Prostate gland (tissue), 2 donors: Measurements from ENCODE around the gene PLA2G5. TPM values are rescaled to one million over a fixed set of nuclear protein-coding genes. Genes with fewer than 3 reads are reported as not detected.

Experiments
- DNase-seq: peaks from one replicate; pipeline ENCODE4 v3.0.0-alpha.2; 2019; ENCODE audit warnings: low spot score
- H3K27ac ChIP-seq, 2 donors: fragments of 200-600 bp; sonication (generic); 2 replicates each; pipeline ENCODE4 v1.5.1; 2017 to 2019
- H3K27me3 ChIP-seq: fragments of 200-600 bp; sonication (generic); replicated peaks from 2 replicates; pipeline ENCODE4 v1.5.1; 2019; ENCODE audit not compliant: insufficient read depth
- H3K36me3 ChIP-seq, 2 donors: fragments of 200-600 bp; sonication (generic); 1 replicate in 1 of 2; 2 replicates in 1 of 2; pipeline versions ENCODE4 v1.5.1 to v1.8.1; 2017 to 2019
- H3K4me1 ChIP-seq: fragments of 200-600 bp; sonication (generic); replicated peaks from 2 replicates; pipeline ENCODE4 v1.5.1; 2019
- H3K4me3 ChIP-seq, 2 donors: fragments of 200-600 bp; sonication (generic); 2 replicates each; pipeline ENCODE4 v1.5.1; 2017 to 2019
- H3K9me3 ChIP-seq: fragments of 200-600 bp; sonication (generic); 2 replicates; pipeline ENCODE4 v1.5.1; 2017
- POLR2A ChIP-seq: fragments of 450-650 bp; IDR thresholded peaks from one replicate; pipeline ENCODE4 v1.6.1; 2016; ENCODE audit warnings: antibody characterized with exemption, mild to moderate bottlenecking
- POLR2AphosphoS5 ChIP-seq: sonication (generic); formaldehyde crosslinking; IDR thresholded peaks from one replicate; pipeline ENCODE4 v1.6.1; 2017; ENCODE audit warnings: antibody characterized with exemption
- WGBS: methylation state at CpG from one replicate; pipeline ENCODE4 v1.1.5; 2018; 5-methylcytosine and 5-hydroxymethylcytosine counted together
- intact Hi-C: fragments of 100-400 bp; cut with DNase I; formaldehyde crosslinking; loops from one replicate; pipeline ENCODE4 v1.14.2; 2022
- total RNA-seq, 2 donors: library from RNA; depleted of rRNA; stranded (reverse); fragments of >200 nt; gene quantifications; one replicate each; pipeline ENCODE4 v1.1.0, GENCODE V29; 2016
- TF ChIP-seq, protein P1 (sequence below), 4 experiments: fragments of 200-600 bp in 2 of 4; fragments of 450-650 bp in 2 of 4; sonication (generic) in 2 of 4; IDR thresholded peaks; 1 replicate in 3 of 4; 2 replicates in 1 of 4; pipeline ENCODE4 v1.5.1; 2016 to 2019; ENCODE audit warnings: antibody characterized with exemption in 4 of 4, mild to moderate bottlenecking in 2 of 4, moderate library complexity in 2 of 4

PLA2G5 gene
- total RNA-seq, 2 donors from 2014 or later: 8.7 to 23.2 TPM

- intact Hi-C loops: no loop called here
- TF ChIP-seq, protein P1, sequence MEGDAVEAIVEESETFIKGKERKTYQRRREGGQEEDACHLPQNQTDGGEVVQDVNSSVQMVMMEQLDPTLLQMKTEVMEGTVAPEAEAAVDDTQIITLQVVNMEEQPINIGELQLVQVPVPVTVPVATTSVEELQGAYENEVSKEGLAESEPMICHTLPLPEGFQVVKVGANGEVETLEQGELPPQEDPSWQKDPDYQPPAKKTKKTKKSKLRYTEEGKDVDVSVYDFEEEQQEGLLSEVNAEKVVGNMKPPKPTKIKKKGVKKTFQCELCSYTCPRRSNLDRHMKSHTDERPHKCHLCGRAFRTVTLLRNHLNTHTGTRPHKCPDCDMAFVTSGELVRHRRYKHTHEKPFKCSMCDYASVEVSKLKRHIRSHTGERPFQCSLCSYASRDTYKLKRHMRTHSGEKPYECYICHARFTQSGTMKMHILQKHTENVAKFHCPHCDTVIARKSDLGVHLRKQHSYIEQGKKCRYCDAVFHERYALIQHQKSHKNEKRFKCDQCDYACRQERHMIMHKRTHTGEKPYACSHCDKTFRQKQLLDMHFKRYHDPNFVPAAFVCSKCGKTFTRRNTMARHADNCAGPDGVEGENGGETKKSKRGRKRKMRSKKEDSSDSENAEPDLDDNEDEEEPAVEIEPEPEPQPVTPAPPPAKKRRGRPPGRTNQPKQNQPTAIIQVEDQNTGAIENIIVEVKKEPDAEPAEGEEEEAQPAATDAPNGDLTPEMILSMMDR (IDR thresholded peaks at IDR 0.05): no peak
- TF ChIP-seq POLR2A (no peak), POLR2AphosphoS5 (no peak)
- 49% methylated on average over 8 of the region's 8 CpGs for WGBS
- no peaks in the 10 kb centered on the region for H3K9me3 ChIP-seq
- no peak for DNase-seq
- H3K27me3 ChIP-seq: no peaks in the 10 kb centered on the region
- H3K4me3 ChIP-seq: no peak overlapping the region
- H3K4me1 ChIP-seq: no peaks in the 10 kb centered on the region
- no peak overlapping the region for H3K27ac ChIP-seq
- H3K36me3 ChIP-seq: no peaks in the 10 kb centered on the region
These were observed 9.8 kb downstream of the PLA2G5 start for GRCh38 chr1:20079661-20080305.

DNA sequence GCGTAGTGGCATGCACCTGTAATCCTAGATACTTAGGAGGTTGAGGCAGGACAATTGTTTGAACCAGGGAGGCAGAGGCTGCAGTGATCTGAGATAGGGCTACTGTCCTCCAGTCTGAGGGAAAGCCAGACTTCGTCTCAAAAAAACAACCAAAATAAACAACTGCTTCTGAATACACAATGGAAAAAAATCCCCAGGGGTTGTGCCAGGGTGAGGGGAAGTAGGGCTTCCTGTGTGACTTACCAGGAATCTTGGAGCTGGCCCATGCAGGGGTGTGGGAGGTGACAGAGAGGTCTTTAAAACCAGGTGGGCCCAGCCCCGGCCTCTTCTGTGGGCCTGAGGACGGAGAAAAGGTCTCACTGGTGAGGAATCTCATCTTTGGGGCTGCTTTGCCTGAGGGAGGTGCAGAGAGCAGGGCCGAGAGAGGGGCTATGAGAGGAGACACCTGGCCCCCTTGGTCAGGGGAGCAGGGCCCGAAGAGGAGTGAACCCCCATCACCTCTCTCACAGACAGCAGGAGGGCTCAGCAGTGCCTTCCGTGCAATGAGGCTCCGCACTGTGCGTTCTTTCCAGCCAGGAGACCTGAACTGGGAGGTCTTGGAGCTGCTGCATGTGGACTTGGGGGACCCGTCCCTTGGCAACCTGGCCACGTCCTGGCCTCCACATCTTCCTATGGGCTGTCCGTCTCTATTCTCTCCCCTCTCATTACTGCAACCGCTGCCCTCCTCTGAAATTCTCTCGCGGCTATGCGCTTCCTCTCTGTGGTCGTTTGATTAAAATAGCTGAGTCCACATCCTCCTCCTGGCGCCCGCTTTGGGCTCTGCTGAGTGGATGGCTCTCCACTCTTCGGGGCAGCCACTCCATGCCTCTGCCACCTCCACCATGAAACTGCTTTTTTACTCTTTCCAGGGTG, 10.7 kb downstream of the PLA2G5 start:
- DNase-seq: no peak
- no peaks in the 10 kb centered on the region for H3K4me1 ChIP-seq
- 78% methylated on average over 20 of the region's 20 CpGs for WGBS
- H3K36me3 ChIP-seq: no peaks in the 10 kb centered on the region
- TF ChIP-seq POLR2A (no peak), POLR2AphosphoS5 (no peak)
- TF ChIP-seq, protein P1 (IDR thresholded peaks at IDR 0.05): no peak
- no peak overlapping the region for H3K4me3 ChIP-seq
- no peaks in the 10 kb centered on the region for H3K9me3 ChIP-seq
- H3K27ac ChIP-seq: no peak overlapping the region
- intact Hi-C loops: no loop called here
- H3K27me3 ChIP-seq: no peaks in the 10 kb centered on the region

- intact Hi-C loops: no loop called here
- WGBS: 85% methylated on average over 8 of the region's 8 CpGs
- Histone ChIP-seq H3K27me3 (no peaks in the 10 kb centered on the region), H3K4me3 (no peak overlapping the region), H3K4me1 (no peaks in the 10 kb centered on the region), H3K27ac (no peak overlapping the region), H3K36me3 (no peaks in the 10 kb centered on the region), H3K9me3 (no peaks in the 10 kb centered on the region)
- no peak for DNase-seq
- TF ChIP-seq POLR2A (no peak), POLR2AphosphoS5 (no peak)
- TF ChIP-seq, protein P1 (IDR thresholded peaks at IDR 0.05): no peak
These were observed 11.4 kb downstream of the PLA2G5 start for GRCh38 chr1:20081353-20081810.

DNA sequence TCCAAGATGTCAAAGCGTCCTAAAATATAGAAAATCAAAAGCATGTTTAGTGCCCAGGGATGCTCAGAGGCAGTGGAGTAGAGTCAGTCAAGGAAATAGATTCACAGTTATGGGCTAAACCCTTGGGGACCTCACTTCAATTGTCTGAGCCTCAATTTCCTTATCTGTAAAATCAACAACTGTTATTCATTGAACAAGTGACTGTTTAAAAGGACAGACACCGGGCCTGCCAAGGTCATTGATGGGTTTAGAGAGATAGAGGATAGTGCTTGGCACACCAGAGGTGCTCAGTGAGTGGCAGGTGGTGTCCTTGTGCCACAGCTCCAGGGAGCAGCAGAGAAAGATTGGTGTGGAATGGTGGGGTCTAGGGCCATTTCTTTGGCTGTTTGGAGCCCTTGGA, 12.8 kb downstream of the PLA2G5 start:
- no peaks in the 10 kb centered on the region for H3K36me3 ChIP-seq
- 59% methylated on average over 2 of the region's 2 CpGs for WGBS
- no peaks in the 10 kb centered on the region for H3K27me3 ChIP-seq
- no peak for TF ChIP-seq POLR2AphosphoS5
- TF ChIP-seq, protein P1 (IDR thresholded peaks at IDR 0.05): no peak
- no peak for TF ChIP-seq POLR2A
- no peaks in the 10 kb centered on the region for H3K4me1 ChIP-seq
- no peak overlapping the region for H3K27ac ChIP-seq
- intact Hi-C loops: no loop called here
- H3K9me3 ChIP-seq: no peaks in the 10 kb centered on the region
- no peak for DNase-seq
- H3K4me3 ChIP-seq: no peak overlapping the region
